Mesothelial cell of epicardium (in vitro differentiated cells): ENCODE data around the gene FBXW12. TPM values are rescaled to one million over a fixed set of nuclear protein-coding genes. Genes with fewer than 3 reads are reported as not detected.

Experiments used
- DNase-seq, 2 experiments: peaks; one replicate each; pipeline ENCODE4 v3.0.0; 2021; ENCODE audit warnings: low spot score in 2 of 2; ENCODE audit not compliant: unreplicated experiment in 2 of 2
- H3K27ac Mint-ChIP-seq: 2 replicates; pipeline ENCODE4 v1.8.0; 2021; ENCODE audit warnings: mixed read lengths
- H3K27me3 Mint-ChIP-seq: 2 replicates; pipeline ENCODE4 v1.8.0; 2021; ENCODE audit warnings: low read depth, mixed read lengths
- H3K36me3 Mint-ChIP-seq: 2 replicates; pipeline ENCODE4 v1.8.0; 2021; ENCODE audit warnings: mixed read lengths
- H3K4me1 Mint-ChIP-seq: 2 replicates; pipeline ENCODE4 v1.8.0; 2021; ENCODE audit warnings: mixed read lengths
- H3K4me3 Mint-ChIP-seq: 2 replicates; pipeline ENCODE4 v1.8.0; 2021; ENCODE audit warnings: mild to moderate bottlenecking, moderate library complexity, mixed read lengths
- H3K9me3 Mint-ChIP-seq: 2 replicates; pipeline ENCODE4 v1.8.0; 2021; ENCODE audit warnings: mixed read lengths
- total RNA-seq: library from RNA; stranded (reverse); gene quantifications from 3 replicates; pipeline ENCODE4 v1.2.1, GENCODE V29; 2021
- TF ChIP-seq, protein P1 (sequence below): fragments of 200-600 bp; sonication (generic); IDR thresholded peaks from one replicate; pipeline ENCODE4 v1.5.0; 2021; ENCODE audit warnings: antibody characterized with exemption; ENCODE audit not compliant: unreplicated experiment

The FBXW12 gene
- total RNA-seq, 1 donor from 2014 or later = 0.47 TPM

DNA sequence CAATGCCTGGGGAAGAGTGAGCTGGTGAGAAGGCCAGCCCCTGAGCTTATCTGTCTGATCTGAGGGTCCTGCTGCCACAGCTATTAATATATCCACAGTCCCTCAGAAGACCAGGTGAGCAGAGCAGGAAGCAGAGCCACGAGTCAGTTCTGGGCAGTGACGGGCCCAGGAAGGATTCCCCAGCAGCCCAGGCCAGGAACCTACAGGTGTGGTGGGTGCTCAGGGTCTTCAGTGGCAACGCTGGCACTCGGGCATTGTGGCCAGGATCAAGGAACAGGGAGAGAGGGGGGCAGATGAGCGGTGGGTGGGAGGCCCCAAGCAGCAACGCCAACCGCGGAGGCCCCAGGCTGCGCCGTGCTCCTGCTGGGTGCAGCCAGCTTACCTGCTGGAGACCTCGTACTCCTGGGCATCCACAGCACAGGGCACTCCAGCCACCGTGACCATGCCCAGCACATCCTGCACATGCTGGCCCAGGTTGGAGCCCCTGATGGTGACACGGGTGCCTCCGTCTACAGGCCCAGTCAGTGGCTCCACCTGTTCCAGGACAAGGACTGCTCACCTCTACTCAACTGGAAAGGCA is 45.6 kb downstream of the FBXW12 start:
- TF ChIP-seq, protein P1, sequence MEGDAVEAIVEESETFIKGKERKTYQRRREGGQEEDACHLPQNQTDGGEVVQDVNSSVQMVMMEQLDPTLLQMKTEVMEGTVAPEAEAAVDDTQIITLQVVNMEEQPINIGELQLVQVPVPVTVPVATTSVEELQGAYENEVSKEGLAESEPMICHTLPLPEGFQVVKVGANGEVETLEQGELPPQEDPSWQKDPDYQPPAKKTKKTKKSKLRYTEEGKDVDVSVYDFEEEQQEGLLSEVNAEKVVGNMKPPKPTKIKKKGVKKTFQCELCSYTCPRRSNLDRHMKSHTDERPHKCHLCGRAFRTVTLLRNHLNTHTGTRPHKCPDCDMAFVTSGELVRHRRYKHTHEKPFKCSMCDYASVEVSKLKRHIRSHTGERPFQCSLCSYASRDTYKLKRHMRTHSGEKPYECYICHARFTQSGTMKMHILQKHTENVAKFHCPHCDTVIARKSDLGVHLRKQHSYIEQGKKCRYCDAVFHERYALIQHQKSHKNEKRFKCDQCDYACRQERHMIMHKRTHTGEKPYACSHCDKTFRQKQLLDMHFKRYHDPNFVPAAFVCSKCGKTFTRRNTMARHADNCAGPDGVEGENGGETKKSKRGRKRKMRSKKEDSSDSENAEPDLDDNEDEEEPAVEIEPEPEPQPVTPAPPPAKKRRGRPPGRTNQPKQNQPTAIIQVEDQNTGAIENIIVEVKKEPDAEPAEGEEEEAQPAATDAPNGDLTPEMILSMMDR = no peak
- Mint-ChIP-seq H3K4me3 (no peak overlapping the region), H3K9me3 (no peaks in the 10 kb centered on the region), H3K27me3 (no peaks in the 10 kb centered on the region), H3K27ac (no peak overlapping the region), H3K36me3 (peaks cover 19% of the 10 kb centered on the region), H3K4me1 (no peaks in the 10 kb centered on the region)
- DNase-seq = no peak

DNA sequence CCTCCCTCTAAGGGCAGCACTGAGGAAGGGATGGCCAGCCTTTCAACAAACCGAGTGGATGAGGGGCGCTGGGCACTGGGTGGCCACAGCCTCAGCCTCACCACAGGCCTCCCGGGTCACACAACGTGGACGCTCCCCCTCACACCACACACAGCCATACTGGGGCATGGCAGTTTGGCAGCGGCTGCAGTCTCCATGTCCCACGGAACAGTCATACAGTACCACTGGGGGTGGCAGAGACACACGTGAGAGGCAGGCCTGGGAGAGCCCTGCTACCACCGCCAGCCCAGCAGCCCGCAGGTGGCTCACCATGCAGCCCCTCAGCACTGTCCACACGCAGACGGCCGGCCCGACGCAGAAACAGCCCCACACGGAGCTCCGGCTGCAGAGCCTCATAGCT is 46.1 kb downstream of the FBXW12 start:
- Mint-ChIP-seq H3K4me3 (no peak overlapping the region), H3K36me3 (peaks cover 16% of the 10 kb centered on the region), H3K27me3 (no peaks in the 10 kb centered on the region), H3K4me1 (no peaks in the 10 kb centered on the region), H3K9me3 (no peaks in the 10 kb centered on the region), H3K27ac (no peak overlapping the region)
- no peak for DNase-seq
- TF ChIP-seq, protein P1 = no peak

DNA sequence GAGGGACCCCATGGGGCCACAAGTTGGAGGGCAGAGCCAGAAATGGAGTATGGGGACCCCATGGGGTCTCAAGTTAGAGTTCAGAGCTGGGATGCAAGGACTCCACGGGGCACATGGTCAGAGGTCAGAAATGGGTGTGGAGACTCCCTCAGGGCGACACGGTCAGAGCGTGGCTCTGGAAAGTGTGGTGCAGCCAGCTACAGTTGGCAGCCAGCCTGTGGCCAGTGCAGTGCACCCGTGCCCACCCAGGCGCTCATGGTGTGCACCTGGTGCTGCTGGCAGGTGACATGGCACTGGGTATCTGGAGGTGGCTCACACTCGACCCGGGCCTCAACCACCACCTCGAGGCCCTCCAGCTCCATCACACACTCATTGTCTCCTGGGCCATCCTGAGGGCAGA is 46.6 kb downstream of the FBXW12 start:
- DNase-seq = no peak
- Mint-ChIP-seq H3K9me3 (no peaks in the 10 kb centered on the region), H3K27ac (no peak overlapping the region), H3K27me3 (no peaks in the 10 kb centered on the region), H3K4me1 (no peaks in the 10 kb centered on the region), H3K4me3 (no peak overlapping the region), H3K36me3 (peaks cover 12% of the 10 kb centered on the region)
- TF ChIP-seq, protein P1 = no peak

DNA sequence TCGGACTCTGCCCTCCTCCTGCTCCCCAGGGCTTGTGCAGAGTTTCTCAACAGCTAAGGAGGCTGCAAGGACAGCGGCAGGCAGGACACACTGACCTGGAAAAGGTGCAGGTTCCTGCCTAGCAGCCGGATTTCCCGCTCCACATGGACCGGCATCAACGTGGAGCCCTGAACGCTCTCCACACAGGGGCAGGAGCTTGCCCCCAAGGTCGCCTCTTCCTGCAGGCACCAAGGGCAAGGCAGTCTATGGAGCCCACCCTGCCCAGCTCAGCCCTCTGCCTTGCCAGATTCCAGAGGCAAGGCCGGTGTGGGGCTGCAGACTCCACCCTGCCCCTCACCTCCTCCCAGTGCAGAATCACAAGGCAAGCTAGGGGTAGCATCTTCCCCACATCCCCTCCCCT is 47.1 kb downstream of the FBXW12 start:
- no peaks in the 10 kb centered on the region for H3K27me3 Mint-ChIP-seq
- peaks cover 12% of the 10 kb centered on the region for H3K36me3 Mint-ChIP-seq
- no peak for DNase-seq
- no peaks in the 10 kb centered on the region for H3K4me1 Mint-ChIP-seq
- H3K9me3 Mint-ChIP-seq = no peaks in the 10 kb centered on the region
- no peak overlapping the region for H3K4me3 Mint-ChIP-seq
- no peak overlapping the region for H3K27ac Mint-ChIP-seq
- TF ChIP-seq, protein P1 = no peak

DNA sequence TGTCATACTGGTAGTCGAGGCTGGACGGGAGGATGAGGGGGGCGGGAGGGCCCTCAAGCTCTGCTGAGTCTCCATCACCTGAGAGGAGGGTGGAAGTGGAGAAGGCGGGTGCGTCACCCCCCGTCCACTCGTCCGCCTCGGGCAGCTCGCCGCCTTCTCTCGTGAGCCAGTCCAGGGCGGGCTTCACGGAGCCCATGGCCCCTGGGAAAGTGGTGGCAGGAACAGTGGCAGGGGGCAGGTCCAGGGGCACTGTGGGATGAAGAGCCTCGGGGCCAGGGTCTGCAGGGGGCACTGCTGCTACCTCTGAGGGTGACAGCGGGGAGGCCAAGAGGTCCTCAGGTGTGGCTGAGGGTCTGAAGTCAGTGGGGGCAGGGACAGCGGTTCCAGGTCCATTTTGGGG is 47.6 kb downstream of the FBXW12 start:
- no peak for DNase-seq
- Mint-ChIP-seq H3K4me3 (no peak overlapping the region), H3K27me3 (no peaks in the 10 kb centered on the region), H3K36me3 (peaks cover 9% of the 10 kb centered on the region), H3K9me3 (no peaks in the 10 kb centered on the region), H3K4me1 (peaks cover 4% of the 10 kb centered on the region), H3K27ac (no peak overlapping the region)
- TF ChIP-seq, protein P1 = no peak

DNA sequence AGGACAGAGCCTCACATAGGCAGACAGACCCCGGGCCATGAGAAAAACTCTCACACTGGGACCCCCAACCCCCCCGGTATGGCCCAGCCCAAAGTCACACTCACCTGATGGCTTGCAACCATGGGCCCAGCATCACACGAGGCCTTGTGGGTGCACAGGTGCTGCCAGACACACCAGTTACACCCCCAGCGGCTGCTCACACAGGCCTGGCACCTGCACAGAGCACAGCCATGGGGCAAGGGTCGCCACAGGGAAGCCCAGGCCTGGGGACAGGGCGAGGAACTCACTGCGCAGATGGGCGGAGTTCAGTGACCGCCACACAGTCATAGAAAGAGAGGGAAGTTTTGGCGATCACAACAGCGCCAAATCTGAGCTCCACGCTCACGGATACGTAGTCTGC is 48.5 kb downstream of the FBXW12 start:
- TF ChIP-seq, protein P1 = no peak
- Mint-ChIP-seq H3K27me3 (no peaks in the 10 kb centered on the region), H3K9me3 (no peaks in the 10 kb centered on the region), H3K4me1 (peaks cover 11% of the 10 kb centered on the region), H3K27ac (no peak overlapping the region), H3K36me3 (peaks cover 7% of the 10 kb centered on the region), H3K4me3 (no peak overlapping the region)
- no peak for DNase-seq
